ENCODE measurements around the gene DNAJB8. TPM values are rescaled to one million over a fixed set of nuclear protein-coding genes. Genes with fewer than 3 reads are reported as not detected.

The DNAJB8 gene
- total RNA-seq, 4 donors from 2014 or later = not detected

DNA sequence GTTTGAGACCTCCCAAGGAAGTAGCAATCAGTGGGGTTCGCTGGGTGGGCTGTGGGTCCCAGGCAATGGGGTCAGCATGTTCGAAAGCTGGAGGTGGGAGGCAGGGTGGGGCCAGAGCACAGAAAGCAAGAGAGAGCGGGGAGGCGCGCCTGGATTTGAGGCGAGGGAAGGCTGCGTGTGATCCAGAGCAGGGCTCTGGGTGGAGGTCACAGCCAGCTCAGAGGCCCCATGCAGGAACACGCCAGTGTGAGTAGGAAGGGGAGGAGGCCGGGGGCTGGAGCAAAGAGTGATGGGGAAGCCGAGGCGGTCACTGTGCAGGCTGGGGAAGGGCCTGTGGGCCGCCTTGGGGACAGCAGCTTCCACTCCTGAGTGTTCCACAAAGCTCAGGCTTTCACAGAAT lies 8.8 kb downstream of the DNAJB8 start:
- TF ChIP-seq CTCF (IDR thresholded peaks at IDR 0.05; ENCODE audit: low read depth) = no peak

GRCh38 chr3:128456776-128457715 lies 9.6 kb downstream of the DNAJB8 start:
- TF ChIP-seq CTCF (IDR thresholded peaks at IDR 0.05; ENCODE audit: low read depth) = no peak

DNA sequence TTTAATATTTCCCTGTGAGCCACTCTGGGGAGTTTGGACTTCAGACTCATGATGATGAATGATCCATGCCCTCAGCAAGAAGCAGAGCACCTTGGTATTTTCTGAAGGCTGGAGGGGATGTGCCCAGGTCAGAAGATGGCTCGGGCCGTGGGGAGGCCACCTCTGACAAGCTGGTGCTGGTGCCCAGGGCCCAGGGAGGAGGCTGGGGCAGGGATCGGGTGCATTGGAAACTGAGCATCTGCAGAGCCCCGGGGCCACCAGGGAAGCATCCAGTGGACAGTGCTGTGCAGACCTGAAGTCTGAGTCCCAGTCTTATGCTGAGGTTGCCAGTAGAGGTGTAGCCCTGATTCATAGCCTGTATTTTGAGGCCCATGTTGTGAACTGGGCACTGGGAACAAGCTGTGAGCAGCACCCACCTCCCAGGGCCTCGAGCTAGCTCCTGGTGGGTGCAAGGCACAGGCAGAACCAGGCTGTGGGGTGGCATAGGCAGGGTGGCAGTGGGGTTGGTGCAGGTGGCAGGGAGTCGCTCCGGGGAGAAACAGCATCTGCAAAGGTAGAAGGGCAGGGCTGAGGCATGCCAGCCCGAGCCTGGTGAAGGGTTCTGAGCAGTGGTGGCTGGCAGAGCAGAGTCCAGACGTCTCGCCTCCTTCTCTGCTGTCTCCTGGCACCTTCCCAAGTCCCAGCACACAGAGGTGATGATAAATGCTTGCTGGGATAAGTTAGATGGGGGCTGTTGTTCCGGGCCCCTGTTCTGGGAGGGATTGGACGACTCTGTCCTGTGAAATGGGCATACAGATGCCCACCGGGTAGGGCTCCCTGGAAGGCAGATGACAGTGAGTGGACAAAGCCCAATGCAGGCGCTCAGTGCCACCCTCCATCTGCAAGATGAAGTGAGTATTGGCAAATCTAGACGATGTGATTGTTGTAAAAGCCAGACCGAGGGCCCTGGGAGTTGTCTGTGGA lies 10.6 kb downstream of the DNAJB8 start:
- no peak for TF ChIP-seq CTCF (IDR thresholded peaks at IDR 0.05; ENCODE audit: low read depth)

DNA sequence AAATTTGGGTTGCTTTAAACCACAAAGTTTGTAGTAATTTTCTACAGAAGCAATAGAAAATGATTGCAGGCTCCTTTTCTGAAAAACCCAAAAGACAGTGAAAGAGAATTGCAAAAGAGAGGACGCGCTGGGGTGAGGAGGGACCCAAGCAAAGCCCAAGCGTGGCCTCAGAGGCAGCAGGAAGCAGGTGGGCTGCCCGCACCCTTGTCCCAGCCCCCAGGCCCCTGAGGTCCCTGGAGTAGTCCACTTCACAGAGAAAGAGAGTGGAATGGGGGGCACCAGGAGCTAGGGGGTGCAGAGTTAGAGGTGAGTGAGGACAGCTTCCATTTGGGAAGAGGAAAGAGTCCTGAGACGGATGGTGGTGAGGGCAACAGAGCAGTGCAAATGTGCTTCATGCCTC lies 11.6 kb downstream of the DNAJB8 start:
- no peak for TF ChIP-seq CTCF (IDR thresholded peaks at IDR 0.05; ENCODE audit: low read depth)

DNA sequence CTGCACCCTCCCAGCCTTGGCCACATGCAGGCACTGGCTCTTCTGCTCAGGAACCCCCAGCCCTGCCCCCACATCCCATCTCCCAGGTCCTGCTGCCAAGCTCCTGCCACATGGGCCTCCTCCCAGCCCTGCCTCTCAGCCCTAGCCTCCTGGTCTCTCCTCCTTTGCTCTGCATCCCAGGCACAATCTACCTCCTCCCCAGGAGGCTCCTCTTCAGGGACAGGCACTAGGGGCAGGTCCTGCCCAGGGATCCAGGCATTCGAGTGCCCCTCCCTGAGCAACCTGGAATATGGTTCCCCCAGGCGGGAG lies 12.4 kb downstream of the DNAJB8 start:
- TF ChIP-seq CTCF (IDR thresholded peaks at IDR 0.05; ENCODE audit: low read depth) = no peak

GRCh38 chr3:128453501-128454309 lies 13.0 kb downstream of the DNAJB8 start:
- no peak for TF ChIP-seq CTCF (IDR thresholded peaks at IDR 0.05; ENCODE audit: low read depth)

Measured in subcutaneous adipose tissue (tissue), 4 donors.